ENCODE data around the gene CCNA2. TPM values are rescaled to one million over a fixed set of nuclear protein-coding genes. Genes with fewer than 3 reads are reported as not detected.

The CCNA2 gene
- total RNA-seq, 1 experiment from 2014 or later, result 273 TPM

DNA sequence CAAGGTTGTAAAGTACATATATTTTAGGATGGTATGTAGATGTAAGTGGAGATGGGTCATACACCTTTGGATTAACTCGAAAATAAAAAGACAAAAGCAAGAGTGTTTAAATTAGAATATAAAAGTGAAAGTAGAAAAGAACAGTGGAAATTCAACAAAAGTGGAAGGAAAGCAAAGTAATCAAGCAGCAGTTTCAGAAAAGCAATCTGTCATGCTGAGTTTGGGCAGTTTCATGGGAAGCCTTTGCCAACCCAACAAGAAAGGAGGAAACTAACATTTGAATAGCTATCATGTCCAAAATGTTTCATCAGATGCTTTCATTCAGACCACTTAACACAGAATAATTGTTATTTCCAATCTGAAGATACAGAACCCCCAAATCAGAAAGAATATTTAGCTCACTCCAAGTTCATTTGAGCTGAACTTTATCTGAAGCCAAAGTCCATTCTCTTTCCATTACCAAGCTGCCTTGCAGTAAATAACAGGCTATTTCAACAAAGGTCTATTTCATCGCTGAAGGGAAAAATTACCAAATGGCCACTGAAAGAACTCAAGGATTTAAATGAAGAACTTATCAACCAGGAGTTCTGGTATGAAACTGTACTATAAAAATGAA is 24.4 kb downstream of the CCNA2 start:
- Histone ChIP-seq H3K36me3 (peaks cover 27% of the 10 kb centered on the region), H3K4me1 (replicated peaks) (peaks cover 44% of the 10 kb centered on the region), H3K27me3 (replicated peaks) (no peaks in the 10 kb centered on the region), H3K9me3 (replicated peaks) (no peaks in the 10 kb centered on the region), H3K4me3 (no peak overlapping the region), H3K27ac (no peak overlapping the region)
- DNase-seq (ENCODE audit: low read depth in 1 of 2, low spot score in 2 of 2), result no peak

DNA sequence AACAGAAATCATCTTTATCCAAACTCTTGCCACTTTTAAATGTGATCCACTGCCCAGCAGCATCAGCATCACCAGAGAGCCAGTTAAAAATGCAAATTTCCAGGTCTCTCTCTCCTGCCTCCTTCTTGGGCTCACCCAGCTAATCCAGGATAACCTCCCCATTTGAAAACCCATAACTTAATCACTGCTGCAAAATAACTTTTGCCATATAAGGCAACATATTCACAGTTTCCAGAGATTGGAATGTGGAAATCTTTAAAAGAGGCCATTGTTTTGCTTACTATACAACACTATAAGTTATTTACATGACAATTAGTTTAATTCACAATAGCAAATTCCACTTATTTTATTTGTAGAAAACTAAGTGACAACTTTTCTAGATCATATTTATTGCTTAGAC is 27.4 kb downstream of the CCNA2 start:
- H3K27me3 ChIP-seq (replicated peaks), result no peaks in the 10 kb centered on the region
- H3K4me1 ChIP-seq (replicated peaks), result peaks cover 45% of the 10 kb centered on the region
- peak overlapping the region; percentile 47 for H3K27ac ChIP-seq
- no peak for DNase-seq (ENCODE audit: low read depth in 1 of 2, low spot score in 2 of 2)
- H3K4me3 ChIP-seq, result no peak overlapping the region
- no peaks in the 10 kb centered on the region for H3K9me3 ChIP-seq (replicated peaks)
- H3K36me3 ChIP-seq, result no peaks in the 10 kb centered on the region; the same call in 1 of the 2 replicates

DNA sequence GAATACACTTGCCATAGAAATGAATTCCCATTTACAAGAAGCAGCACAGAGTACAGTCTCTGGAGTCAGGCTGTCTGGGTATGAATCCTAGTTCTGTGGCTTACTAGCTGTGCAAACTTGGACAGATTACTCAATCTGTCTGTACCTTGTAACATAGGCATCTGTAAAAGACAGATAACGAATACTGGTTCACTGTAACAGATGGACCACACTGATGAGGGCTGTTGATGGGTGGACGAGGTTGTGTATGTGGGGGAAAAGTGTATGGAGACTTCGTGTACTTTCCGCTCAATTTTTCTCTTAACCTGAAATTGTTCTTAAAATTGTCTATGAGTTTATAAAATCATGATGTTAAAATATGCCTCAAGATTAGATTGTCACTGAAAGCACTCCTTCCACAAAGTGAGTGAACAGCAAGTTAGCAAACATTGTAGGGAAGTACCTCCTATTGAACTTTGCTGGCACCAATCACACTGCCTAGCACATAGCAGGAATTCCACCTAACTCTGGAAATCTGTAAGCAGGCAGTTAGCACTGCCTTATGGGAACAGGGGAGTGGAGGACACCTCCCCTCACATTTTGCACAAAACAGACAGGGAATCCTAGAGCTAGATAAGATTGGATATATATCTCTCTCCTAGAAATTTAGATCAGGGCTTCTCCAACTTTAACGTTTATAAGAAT is 29.0 kb downstream of the CCNA2 start:
- no peak overlapping the region for H3K4me3 ChIP-seq
- H3K27me3 ChIP-seq (replicated peaks), result no peaks in the 10 kb centered on the region
- peaks cover 56% of the 10 kb centered on the region for H3K4me1 ChIP-seq (replicated peaks)
- no peak overlapping the region for H3K27ac ChIP-seq
- H3K9me3 ChIP-seq (replicated peaks), result no peaks in the 10 kb centered on the region
- DNase-seq (ENCODE audit: low read depth in 1 of 2, low spot score in 2 of 2), result no peak
- H3K36me3 ChIP-seq, result no peaks in the 10 kb centered on the region

DNA sequence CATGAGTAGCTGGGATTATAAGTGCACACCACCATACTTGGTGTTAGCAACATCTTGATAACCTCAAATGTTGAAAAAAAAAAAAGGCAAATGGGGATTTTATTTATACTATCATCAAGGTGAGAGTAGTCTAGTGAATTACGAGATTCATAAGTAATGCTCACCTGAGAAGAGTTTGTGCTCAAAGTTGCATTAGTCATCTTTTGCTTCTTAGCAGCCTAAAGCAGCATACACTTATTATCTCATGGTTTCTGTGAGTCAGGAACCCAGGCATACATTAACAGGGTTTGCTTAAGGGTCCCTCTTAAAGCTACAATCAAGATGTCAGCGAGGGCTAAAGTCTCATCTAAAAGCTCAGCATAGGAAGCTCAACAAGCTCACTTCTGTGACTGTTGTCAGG is 30.7 kb downstream of the CCNA2 start:
- DNase-seq (ENCODE audit: low read depth in 1 of 2, low spot score in 2 of 2), result no peak
- no peaks in the 10 kb centered on the region for H3K27me3 ChIP-seq (replicated peaks)
- H3K4me3 ChIP-seq, result no peak overlapping the region
- H3K4me1 ChIP-seq (replicated peaks), result peaks cover 68% of the 10 kb centered on the region
- H3K27ac ChIP-seq, result no peak overlapping the region
- no peaks in the 10 kb centered on the region for H3K9me3 ChIP-seq (replicated peaks)
- no peaks in the 10 kb centered on the region for H3K36me3 ChIP-seq

DNA sequence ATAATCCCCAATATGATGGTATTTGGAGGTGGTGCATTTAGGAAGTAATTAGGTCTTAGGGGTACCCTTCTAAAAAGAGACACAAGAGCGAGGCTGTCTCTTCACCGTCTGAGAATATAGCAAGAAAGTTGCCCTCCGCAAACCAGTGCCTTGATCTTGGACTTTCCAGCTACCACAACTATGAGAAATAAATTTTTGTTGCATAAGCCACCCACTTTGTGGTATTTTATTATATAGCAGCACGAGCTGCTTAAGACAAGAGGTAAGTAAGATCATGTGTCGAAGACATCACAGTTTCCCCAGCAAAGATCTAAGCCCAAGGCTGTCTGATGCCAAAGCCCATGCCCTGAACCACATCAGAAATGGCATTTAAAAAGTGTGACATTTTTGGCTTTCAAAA is 32.2 kb downstream of the CCNA2 start:
- peak; percentile 57 to 74 for DNase-seq (ENCODE audit: low read depth in 1 of 2, low spot score in 2 of 2)
- no peak overlapping the region for H3K4me3 ChIP-seq
- no peaks in the 10 kb centered on the region for H3K36me3 ChIP-seq
- peak overlapping the region; percentile 65 for H3K27ac ChIP-seq
- no peaks in the 10 kb centered on the region for H3K9me3 ChIP-seq (replicated peaks)
- H3K4me1 ChIP-seq (replicated peaks), result peaks cover 71% of the 10 kb centered on the region
- no peaks in the 10 kb centered on the region for H3K27me3 ChIP-seq (replicated peaks)

DNA sequence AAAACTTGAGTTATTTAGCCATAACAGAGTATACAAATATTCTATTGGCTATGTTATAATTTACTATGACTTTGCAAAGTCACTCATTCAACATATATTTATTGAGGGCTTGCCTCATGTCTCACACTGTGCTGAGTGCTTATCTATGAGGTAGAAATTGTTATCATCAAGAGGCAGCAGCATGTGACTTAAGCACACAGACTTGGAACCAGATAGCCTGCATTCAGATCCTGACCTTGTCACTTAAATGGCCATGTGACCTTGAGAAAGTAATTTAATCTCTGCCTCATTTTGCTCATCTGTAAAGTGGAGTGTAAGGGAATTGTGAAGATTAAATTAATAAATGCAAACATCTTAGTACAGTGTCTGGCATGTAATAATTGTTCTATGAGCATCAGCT is 32.7 kb downstream of the CCNA2 start:
- Histone ChIP-seq H3K27me3 (replicated peaks) (no peaks in the 10 kb centered on the region), H3K4me3 (no peak overlapping the region), H3K36me3 (no peaks in the 10 kb centered on the region), H3K4me1 (replicated peaks) (peaks cover 71% of the 10 kb centered on the region), H3K27ac (peak overlapping the region; percentile 65), H3K9me3 (replicated peaks) (no peaks in the 10 kb centered on the region)
- no peak for DNase-seq (ENCODE audit: low read depth in 1 of 2, low spot score in 2 of 2)

DNA sequence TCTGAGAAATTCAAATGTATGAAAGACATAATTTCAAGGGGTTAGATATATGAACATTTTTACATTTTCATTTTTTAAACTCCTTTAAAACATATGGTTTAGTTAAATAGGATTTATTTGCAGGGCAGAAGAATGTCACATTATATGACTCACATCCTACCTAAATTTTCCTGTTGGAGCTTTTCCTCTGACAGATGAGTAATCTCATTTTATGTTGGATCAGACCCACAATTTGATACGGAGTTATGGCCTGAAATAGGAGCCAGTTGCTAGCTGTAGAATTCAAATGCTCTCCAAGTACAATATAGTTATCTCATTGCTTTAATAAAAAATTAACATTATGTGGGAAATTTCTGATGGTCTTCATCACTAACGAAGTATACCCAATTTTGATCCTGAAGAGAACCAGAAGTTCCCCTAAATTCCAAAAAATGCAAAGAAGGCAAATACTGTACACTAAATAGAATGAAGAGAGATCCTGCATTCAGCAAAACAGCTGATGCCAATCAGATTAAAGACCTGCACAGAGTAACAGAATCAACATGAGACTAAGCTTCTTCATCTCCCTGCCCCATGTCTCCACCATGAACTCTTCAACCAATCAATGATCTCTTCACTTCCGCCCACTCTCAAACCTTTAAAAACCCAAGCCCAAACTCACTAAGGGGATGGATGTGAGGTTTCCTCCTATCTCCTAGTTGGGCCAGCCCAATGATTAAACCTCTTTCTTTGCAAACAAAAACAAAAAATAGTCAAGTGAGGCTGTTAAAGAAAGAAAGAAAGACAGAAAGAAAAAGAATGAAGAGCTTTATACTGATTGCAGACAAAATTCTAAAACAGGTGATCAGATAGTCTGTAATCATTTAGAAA is 33.5 kb downstream of the CCNA2 start:
- peak overlapping the region; percentile 65 for H3K27ac ChIP-seq
- H3K4me1 ChIP-seq (replicated peaks), result peaks cover 71% of the 10 kb centered on the region
- H3K36me3 ChIP-seq, result no peaks in the 10 kb centered on the region
- H3K27me3 ChIP-seq (replicated peaks), result no peaks in the 10 kb centered on the region
- no peak overlapping the region for H3K4me3 ChIP-seq
- H3K9me3 ChIP-seq (replicated peaks), result no peaks in the 10 kb centered on the region
- peak in 1 of 2 experiments; percentile 60 for DNase-seq (ENCODE audit: low read depth in 1 of 2, low spot score in 2 of 2)

DNA sequence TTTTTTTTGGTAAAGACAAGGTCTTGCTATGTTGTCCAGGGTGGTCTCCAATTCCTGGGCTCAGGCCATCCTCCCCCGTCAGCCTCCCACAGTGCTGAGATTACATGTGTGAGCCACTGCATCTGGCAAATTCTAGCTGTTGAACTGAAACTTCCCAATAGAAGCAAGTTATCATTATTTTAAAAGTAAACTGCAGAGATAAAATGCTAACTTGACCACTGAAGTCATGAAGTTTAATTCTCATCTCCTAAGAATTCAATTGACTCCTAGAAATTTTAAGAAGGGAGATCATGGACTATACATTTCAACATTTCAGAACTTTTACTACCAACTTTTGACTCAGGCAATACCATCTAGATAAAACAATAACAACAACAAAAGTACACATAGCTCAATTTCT is 34.2 kb downstream of the CCNA2 start:
- H3K9me3 ChIP-seq (replicated peaks), result no peaks in the 10 kb centered on the region; the same call in 1 of the 2 replicates
- H3K27ac ChIP-seq, result peak overlapping the region; percentile 65
- DNase-seq (ENCODE audit: low read depth in 1 of 2, low spot score in 2 of 2), result no peak
- no peaks in the 10 kb centered on the region for H3K27me3 ChIP-seq (replicated peaks)
- peaks cover 71% of the 10 kb centered on the region for H3K4me1 ChIP-seq (replicated peaks)
- H3K4me3 ChIP-seq, result no peak overlapping the region
- no peaks in the 10 kb centered on the region for H3K36me3 ChIP-seq

DNA sequence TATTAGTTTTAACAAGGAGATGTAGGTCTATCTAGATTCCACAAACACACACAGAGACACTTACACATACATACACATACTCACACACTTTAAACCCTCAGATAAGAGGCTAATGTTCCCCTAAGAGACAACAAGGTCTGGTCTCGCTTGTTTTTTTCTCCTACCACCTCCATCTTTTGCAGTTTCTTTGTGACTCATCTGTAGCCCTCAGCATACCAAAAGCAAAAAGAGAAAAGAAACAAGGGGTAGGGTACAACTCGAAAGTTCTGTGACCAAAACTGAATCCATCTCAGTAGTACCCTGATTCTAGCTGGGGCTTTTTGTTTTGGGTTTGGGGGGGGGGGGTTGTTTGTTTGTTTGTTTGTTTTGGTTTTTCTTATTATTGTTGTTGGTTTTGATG is 34.8 kb downstream of the CCNA2 start:
- peak overlapping the region; percentile 65 for H3K27ac ChIP-seq
- peaks cover 74% of the 10 kb centered on the region for H3K4me1 ChIP-seq (replicated peaks)
- no peaks in the 10 kb centered on the region for H3K27me3 ChIP-seq (replicated peaks)
- H3K4me3 ChIP-seq, result no peak overlapping the region
- DNase-seq (ENCODE audit: low read depth in 1 of 2, low spot score in 2 of 2), result no peak
- H3K9me3 ChIP-seq (replicated peaks), result peaks cover under 1% of the 10 kb centered on the region; the same call in 1 of the 2 replicates
- 0 out of 2 replicates have a peak, but pooled peaks cover under 1% of the 10 kb centered on the region for H3K36me3 ChIP-seq

DNA sequence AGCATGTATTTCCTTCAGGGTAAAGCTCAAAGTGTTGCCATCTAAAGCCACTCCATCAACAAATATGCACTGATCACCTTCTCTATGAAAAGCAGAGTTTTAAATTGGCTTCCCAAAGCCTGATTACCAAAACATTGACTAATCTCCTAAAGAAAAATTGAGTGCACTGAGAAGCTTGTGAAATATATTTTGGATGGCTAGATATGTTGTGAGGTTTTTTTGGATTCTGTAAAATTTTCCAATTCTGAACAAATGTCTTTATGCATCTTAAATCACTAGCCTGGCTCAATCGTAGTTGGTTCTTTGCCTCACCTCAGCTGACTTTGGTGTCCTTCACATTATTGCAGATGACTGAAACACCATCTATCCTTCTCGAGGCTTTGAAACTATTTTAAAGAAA is 37.5 kb downstream of the CCNA2 start:
- no peak for DNase-seq (ENCODE audit: low read depth in 1 of 2, low spot score in 2 of 2)
- H3K27me3 ChIP-seq (replicated peaks), result no peaks in the 10 kb centered on the region
- H3K4me3 ChIP-seq, result no peak overlapping the region
- peaks cover 67% of the 10 kb centered on the region for H3K4me1 ChIP-seq (replicated peaks)
- peak overlapping the region; percentile 99 for H3K27ac ChIP-seq
- H3K36me3 ChIP-seq, result 0 out of 2 replicates have a peak, but pooled peaks cover 3% of the 10 kb centered on the region
- peaks cover 4% of the 10 kb centered on the region; the same call in 1 of the 2 replicates for H3K9me3 ChIP-seq (replicated peaks)

DNA sequence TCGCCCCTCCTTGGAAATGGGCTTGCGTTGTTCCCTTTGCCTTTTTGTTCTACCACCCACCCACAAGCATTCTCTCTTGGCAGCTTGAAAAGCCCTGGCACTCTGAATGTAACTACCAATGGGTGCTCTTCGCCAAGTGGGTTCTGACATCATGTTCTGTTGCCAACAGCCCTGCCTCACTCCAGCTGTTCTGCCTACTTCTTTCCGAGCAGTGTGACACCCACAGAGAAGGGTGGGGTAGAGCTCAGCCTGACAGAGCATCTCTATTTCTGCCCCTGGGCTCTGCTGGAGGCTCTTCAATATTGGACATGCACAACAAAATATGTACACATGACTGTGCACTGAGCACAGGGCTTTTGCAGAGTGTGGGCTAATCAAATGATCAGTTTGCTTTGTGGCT is 38.2 kb downstream of the CCNA2 start:
- H3K4me3 ChIP-seq, result no peak overlapping the region
- 0 out of 2 replicates have a peak, but pooled peaks cover 3% of the 10 kb centered on the region for H3K36me3 ChIP-seq
- H3K27ac ChIP-seq, result peak overlapping the region; percentile 99
- peaks cover 60% of the 10 kb centered on the region for H3K4me1 ChIP-seq (replicated peaks)
- H3K27me3 ChIP-seq (replicated peaks), result no peaks in the 10 kb centered on the region
- peak in 1 of 2 experiments; percentile 60 for DNase-seq (ENCODE audit: low read depth in 1 of 2, low spot score in 2 of 2)
- H3K9me3 ChIP-seq (replicated peaks), result peaks cover 4% of the 10 kb centered on the region; the same call in 1 of the 2 replicates

DNA sequence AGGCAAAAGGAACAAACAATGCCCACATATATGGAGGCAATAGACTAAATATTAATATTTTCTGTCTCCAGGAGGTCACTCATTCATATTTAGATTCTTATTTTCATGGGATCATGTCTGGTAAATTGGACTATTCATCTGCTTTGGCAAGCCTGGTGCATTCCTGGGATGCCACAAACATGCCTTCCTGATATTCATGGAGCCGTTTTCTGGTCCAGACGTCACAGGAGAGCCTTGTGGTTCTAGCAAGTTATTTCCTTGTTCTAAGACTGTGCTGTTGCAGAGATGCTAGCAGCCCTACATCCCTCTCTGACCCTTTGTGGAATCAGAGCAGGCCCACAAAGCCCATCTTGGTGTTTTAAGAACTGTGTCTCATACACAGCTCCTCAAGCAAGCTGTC is 38.7 kb downstream of the CCNA2 start:
- Histone ChIP-seq H3K9me3 (replicated peaks) (peaks cover 4% of the 10 kb centered on the region; the same call in 1 of the 2 replicates), H3K27me3 (replicated peaks) (no peaks in the 10 kb centered on the region), H3K4me1 (replicated peaks) (peaks cover 55% of the 10 kb centered on the region), H3K4me3 (no peak overlapping the region), H3K27ac (peak overlapping the region; percentile 99), H3K36me3 (0 out of 2 replicates have a peak, but pooled peaks cover 3% of the 10 kb centered on the region)
- DNase-seq (ENCODE audit: low read depth in 1 of 2, low spot score in 2 of 2), result peak; percentile 88 to 91

DNA sequence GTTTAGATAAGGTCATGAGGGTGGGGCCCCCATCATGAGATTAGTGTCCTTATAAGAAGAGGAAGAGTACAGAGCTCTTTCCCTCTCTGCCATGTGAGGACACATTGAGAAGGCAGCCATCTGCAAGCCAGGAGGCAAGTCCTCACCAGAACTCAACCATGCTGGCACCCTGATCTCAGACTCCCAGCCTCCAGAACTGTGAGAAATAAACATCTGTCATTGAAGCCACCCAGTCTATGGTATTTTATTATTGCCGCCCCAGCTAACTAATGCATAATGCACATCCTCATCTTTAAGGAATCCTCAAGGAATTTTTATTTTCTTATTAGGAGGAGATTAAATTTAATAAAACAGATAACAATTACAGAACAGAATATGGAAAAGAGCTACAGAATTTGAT is 39.3 kb downstream of the CCNA2 start:
- no peak overlapping the region for H3K4me3 ChIP-seq
- no peaks in the 10 kb centered on the region for H3K27me3 ChIP-seq (replicated peaks)
- peak overlapping the region; percentile 99 for H3K27ac ChIP-seq
- 0 out of 2 replicates have a peak, but pooled peaks cover 3% of the 10 kb centered on the region for H3K36me3 ChIP-seq
- peaks cover 53% of the 10 kb centered on the region for H3K4me1 ChIP-seq (replicated peaks)
- peaks cover 4% of the 10 kb centered on the region; the same call in 1 of the 2 replicates for H3K9me3 ChIP-seq (replicated peaks)
- DNase-seq (ENCODE audit: low read depth in 1 of 2, low spot score in 2 of 2), result peak in 1 of 2 experiments; percentile 66
